Nephron (organoid): ENCODE data around the gene ACBD6.

Experiments used
- H3K27ac Mint-ChIP-seq, 3 experiments: 2 replicates each; pipeline ENCODE4 v1.8.0; 2020; ENCODE audit warnings: mixed read lengths in 3 of 3, mild to moderate bottlenecking in 2 of 3, moderate library complexity in 1 of 3
- H3K27me3 Mint-ChIP-seq: 2 replicates; pipeline ENCODE4 v1.8.0; 2021; ENCODE audit warnings: low read depth, mild to moderate bottlenecking, moderate library complexity, mixed read lengths
- H3K36me3 Mint-ChIP-seq: 2 replicates; pipeline ENCODE4 v1.8.0; 2020; ENCODE audit warnings: low read depth, mixed read lengths
- H3K4me1 Mint-ChIP-seq: 2 replicates; pipeline ENCODE4 v1.8.0; 2020; ENCODE audit warnings: mixed read lengths
- H3K4me3 Mint-ChIP-seq, 3 experiments: 2 replicates each; pipeline ENCODE4 v1.8.0; 2020; ENCODE audit warnings: mild to moderate bottlenecking in 3 of 3, mixed read lengths in 3 of 3, moderate library complexity in 2 of 3
- H3K9me3 Mint-ChIP-seq: 2 replicates; pipeline ENCODE4 v1.8.0; 2020; ENCODE audit warnings: mixed read lengths
- TF ChIP-seq, protein P1 (sequence below), 3 experiments: fragments of 200-600 bp; sonication (generic); IDR thresholded peaks; one replicate each; pipeline ENCODE4 v1.5.0; 2021; ENCODE audit warnings: antibody characterized with exemption in 3 of 3; ENCODE audit not compliant: unreplicated experiment in 3 of 3

Gene ACBD6

DNA sequence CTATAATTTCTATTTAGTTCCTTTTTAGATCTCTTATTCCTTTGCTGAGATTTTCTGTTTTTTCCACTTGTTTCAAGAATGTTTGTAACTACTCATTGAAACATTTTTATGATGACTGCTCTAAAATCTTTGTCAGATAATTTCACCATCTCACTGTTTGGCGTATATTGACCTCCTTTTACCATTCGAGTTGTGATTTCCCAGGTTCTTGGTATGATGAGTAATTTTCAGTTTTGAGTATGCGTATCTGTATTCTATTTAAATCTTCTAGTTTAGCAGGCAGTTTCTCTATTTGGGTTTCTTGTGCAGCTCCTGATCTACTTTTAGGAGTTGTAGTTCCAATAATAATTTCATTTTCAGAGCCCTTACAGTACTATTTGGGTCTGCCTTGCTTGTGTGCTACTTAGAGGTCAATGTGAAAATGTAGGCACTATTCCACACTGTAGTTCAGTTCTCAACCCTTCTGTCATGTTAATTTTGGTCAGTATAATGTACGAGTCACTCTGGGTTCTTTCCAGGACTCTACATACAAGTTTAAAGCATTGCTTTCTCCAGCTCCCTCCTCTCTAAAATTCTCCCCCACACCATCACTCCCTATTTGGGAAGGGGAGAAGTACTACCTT, 115.5 kb downstream of the ACBD6 start:
- Mint-ChIP-seq H3K27ac (no peak overlapping the region), H3K27me3 (no peaks in the 10 kb centered on the region), H3K4me3 (no peak overlapping the region), H3K36me3 (peaks cover 78% of the 10 kb centered on the region), H3K9me3 (peaks cover 69% of the 10 kb centered on the region), H3K4me1 (no peaks in the 10 kb centered on the region)
- TF ChIP-seq, protein P1, sequence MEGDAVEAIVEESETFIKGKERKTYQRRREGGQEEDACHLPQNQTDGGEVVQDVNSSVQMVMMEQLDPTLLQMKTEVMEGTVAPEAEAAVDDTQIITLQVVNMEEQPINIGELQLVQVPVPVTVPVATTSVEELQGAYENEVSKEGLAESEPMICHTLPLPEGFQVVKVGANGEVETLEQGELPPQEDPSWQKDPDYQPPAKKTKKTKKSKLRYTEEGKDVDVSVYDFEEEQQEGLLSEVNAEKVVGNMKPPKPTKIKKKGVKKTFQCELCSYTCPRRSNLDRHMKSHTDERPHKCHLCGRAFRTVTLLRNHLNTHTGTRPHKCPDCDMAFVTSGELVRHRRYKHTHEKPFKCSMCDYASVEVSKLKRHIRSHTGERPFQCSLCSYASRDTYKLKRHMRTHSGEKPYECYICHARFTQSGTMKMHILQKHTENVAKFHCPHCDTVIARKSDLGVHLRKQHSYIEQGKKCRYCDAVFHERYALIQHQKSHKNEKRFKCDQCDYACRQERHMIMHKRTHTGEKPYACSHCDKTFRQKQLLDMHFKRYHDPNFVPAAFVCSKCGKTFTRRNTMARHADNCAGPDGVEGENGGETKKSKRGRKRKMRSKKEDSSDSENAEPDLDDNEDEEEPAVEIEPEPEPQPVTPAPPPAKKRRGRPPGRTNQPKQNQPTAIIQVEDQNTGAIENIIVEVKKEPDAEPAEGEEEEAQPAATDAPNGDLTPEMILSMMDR (IDR thresholded peaks at IDR 0.05; ENCODE audit: unreplicated experiment in 3 of 3) = no peak

DNA sequence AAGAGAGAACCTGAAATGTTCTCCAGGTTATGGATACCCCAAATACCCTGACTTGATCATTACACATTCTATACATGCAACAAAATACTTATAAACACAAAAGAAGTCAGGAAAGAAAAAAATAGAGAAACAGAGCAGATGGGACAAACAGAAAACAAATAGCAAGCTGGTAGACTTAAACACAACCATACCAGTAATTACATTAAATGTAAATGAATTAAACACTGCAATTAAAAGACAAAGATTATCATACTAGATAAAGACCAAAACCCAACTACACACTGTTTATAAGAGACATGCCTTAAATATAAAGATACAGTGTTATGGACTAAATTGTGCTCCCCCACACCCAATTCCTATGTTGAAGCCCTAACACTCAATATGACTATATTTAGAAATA, 117.2 kb downstream of the ACBD6 start:
- Mint-ChIP-seq H3K4me1 (no peaks in the 10 kb centered on the region), H3K9me3 (peaks cover 72% of the 10 kb centered on the region), H3K36me3 (peaks cover 75% of the 10 kb centered on the region), H3K4me3 (no peak overlapping the region), H3K27me3 (no peaks in the 10 kb centered on the region), H3K27ac (no peak overlapping the region)
- TF ChIP-seq, protein P1 (IDR thresholded peaks at IDR 0.05; ENCODE audit: unreplicated experiment in 3 of 3) = no peak

DNA sequence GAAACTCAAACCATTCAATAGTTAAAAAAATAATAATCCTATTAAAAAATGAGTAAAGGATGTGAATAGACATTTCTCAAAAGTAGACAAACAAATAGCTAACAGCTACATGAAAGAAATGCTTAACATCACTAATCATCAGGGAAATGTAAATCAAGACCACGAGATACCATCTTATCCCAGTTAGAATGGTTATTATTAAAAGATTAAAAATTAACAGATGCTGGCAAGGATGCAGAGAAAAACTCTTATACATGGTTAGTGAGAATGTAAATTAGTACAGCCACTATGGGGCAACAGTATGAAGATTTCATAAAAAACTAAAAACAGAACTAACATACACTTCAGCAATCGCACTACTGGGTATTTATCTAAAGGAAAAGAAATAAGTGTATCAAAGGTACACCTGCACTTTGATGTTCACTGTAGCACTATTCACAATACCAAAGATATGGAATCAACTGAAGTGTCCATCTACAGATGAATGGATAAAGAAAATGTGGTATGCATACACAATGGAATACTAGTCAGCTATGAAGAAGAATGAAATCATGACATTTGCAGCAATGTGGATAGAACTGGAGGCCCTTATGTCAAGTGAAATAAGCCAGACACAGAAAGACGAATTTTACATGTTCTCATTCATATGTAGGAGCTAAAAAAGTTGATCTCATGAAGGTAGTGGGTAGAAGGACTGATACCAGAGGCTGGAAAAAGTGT, 117.9 kb downstream of the ACBD6 start:
- no peak overlapping the region for H3K4me3 Mint-ChIP-seq
- peaks cover 81% of the 10 kb centered on the region for H3K36me3 Mint-ChIP-seq
- TF ChIP-seq, protein P1 (IDR thresholded peaks at IDR 0.05; ENCODE audit: unreplicated experiment in 3 of 3) = no peak
- H3K9me3 Mint-ChIP-seq = peaks cover 79% of the 10 kb centered on the region
- no peak overlapping the region for H3K27ac Mint-ChIP-seq
- no peaks in the 10 kb centered on the region for H3K4me1 Mint-ChIP-seq
- H3K27me3 Mint-ChIP-seq = no peaks in the 10 kb centered on the region

DNA sequence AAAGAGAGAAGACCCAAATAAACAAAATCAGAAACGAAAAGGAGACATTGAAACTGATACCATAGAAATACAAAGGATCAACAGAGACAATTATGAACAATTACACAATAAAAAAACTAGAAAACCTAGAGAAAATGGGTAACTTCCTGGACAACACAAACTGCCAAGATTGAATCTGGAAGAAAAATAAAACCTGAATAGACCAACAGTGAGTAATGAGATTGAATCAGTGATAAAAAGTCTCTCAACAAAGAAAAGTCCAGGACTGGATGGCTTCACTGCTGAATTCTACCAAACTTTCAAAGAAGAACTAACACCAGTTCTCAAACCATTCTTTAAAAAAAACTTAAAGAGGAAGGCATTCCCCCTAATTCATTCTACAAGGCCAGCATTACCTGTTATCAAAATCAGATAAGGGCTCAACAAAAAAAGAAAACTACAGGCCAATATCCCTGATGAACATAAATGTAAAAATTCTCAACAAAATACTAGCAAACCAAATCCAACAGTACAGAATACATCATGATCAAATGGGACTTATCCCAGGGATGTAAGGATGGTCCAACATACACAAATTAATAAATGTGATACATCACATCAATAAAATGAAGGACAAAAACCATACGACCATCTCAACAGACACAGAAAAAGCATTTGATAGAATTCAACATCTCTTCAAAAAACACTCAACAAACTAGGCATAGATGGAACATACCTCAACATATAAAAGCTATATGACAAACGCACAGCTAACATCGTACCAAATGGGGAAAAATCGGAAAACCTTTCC, 119.9 kb downstream of the ACBD6 start:
- Mint-ChIP-seq H3K4me3 (no peak overlapping the region), H3K27ac (no peak overlapping the region), H3K9me3 (peaks cover 85% of the 10 kb centered on the region), H3K36me3 (peaks cover 85% of the 10 kb centered on the region), H3K4me1 (no peaks in the 10 kb centered on the region), H3K27me3 (no peaks in the 10 kb centered on the region)
- TF ChIP-seq, protein P1 (IDR thresholded peaks at IDR 0.05; ENCODE audit: unreplicated experiment in 3 of 3) = no peak

DNA sequence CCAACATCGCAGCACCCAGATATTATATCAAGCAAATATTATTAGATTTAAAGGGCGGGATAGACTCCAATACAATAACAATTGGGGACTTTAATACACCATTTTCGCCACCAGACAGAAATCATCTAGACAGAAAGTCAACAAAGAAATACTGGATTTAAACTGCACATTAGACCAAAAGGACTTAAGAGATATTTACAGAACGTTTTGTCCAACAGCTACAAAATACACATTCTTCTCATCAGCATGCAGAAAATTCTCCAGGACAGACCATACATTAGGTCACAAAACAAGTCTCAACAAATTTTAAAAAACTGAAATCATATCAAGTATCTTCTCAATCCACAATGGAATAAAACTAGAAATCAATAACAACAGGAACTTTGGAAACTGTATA, 121.2 kb downstream of the ACBD6 start:
- TF ChIP-seq, protein P1 (IDR thresholded peaks at IDR 0.05; ENCODE audit: unreplicated experiment in 3 of 3) = no peak
- no peak overlapping the region for H3K27ac Mint-ChIP-seq
- H3K4me1 Mint-ChIP-seq = no peaks in the 10 kb centered on the region
- no peaks in the 10 kb centered on the region for H3K27me3 Mint-ChIP-seq
- H3K4me3 Mint-ChIP-seq = no peak overlapping the region
- peaks cover 86% of the 10 kb centered on the region for H3K36me3 Mint-ChIP-seq
- peaks cover 84% of the 10 kb centered on the region for H3K9me3 Mint-ChIP-seq
